ENCODE data around the gene ALS2. TPM values are rescaled to one million over a fixed set of nuclear protein-coding genes. Genes with fewer than 3 reads are reported as not detected.
A peak's percentile ranks its signal among the peaks of the same experiment; 100 is the strongest.

The ALS2 gene
- total RNA-seq (10 to 100 TPM; 24.8 to 45.1 (median 35.8) TPM), polyA plus RNA-seq (10 to 100 TPM; 12.3 to 18.5 TPM)
- long read RNA-seq, donor 1, full-length matches to known transcripts: 20 of 32 reads
- long read RNA-seq, donor 1, partial matches to known transcripts: 8 of 32 reads
- long read RNA-seq, donor 1, other reads (novel, unspliced or antisense): 4 of 32 reads
- long read RNA-seq, donor 2, full-length matches to known transcripts: 20 of 45 reads
- long read RNA-seq, donor 2, partial matches to known transcripts: 17 of 45 reads
- long read RNA-seq, donor 2, other reads (novel, unspliced or antisense): 8 of 45 reads
- long read RNA-seq, donor 3, full-length matches to known transcripts: 11 of 29 reads
- long read RNA-seq, donor 3, partial matches to known transcripts: 8 of 29 reads
- long read RNA-seq, donor 3, other reads (novel, unspliced or antisense): 10 of 29 reads

DNA sequence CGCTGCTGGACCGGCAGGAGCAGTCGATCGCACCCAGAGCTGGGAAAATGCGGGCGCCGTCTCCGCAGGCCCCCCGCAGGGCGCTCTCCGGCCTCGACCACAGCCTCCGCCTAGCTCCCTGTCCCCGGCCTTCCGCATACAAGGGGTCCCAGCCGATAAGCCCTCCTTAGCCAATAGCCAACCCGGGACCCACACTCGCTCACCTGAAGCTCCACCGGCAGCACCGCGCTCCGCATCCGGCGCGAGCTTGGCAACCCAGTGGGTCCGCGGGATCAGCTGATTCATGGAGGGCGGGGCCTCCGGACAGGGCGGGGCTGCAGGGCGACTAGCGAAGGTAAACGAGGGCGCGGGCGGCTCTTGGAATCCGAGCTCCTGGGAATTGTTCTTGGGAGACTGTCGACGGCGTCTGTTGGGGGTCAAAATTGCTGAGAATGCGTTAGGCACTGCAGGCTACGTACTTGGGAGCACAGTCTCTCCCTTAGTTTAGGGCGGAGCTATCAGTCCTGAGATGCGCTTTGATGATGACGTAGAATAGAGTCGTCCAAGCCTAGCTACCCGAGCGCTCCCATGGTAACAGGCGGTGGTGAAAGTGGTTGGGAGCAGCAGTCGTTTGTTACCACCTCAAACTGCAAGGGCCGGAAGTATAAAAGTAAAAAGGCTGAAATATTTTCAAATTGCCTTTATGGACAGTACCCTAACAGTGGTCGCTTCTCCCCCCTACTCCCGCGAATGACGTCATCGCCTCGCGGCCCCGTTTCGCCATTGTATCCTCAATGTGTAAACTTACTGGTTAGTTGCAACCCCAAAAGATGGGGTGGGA is at the start of gene ALS2:
TSS of gene ALS2 (minus strand) at position 260 of the 820 bp plus-strand sequence. CDS start 12,048 bp downstream, outside the sequence.
- no peaks in the 10 kb centered on the region for H3K27me3 ChIP-seq
- peak within 1 kb of the TSS; percentile 70 to 94 (median 90) for H3K27ac ChIP-seq
- ATAC-seq (peak; percentile 96 to 98 (median 97)), DNase-seq (peak; percentile 97 to 98 (median 98))
- TF ChIP-seq, protein P1, sequence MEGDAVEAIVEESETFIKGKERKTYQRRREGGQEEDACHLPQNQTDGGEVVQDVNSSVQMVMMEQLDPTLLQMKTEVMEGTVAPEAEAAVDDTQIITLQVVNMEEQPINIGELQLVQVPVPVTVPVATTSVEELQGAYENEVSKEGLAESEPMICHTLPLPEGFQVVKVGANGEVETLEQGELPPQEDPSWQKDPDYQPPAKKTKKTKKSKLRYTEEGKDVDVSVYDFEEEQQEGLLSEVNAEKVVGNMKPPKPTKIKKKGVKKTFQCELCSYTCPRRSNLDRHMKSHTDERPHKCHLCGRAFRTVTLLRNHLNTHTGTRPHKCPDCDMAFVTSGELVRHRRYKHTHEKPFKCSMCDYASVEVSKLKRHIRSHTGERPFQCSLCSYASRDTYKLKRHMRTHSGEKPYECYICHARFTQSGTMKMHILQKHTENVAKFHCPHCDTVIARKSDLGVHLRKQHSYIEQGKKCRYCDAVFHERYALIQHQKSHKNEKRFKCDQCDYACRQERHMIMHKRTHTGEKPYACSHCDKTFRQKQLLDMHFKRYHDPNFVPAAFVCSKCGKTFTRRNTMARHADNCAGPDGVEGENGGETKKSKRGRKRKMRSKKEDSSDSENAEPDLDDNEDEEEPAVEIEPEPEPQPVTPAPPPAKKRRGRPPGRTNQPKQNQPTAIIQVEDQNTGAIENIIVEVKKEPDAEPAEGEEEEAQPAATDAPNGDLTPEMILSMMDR (IDR thresholded peaks at IDR 0.05): peak in 1 of 12 donors; percentile 5
- TF ChIP-seq POLR2A (IDR thresholded peaks at IDR 0.05): peak in 1 of 2 donors; percentile 69
- intact Hi-C loops (cut with DNase I): loop anchor here in 2 of 10 donors (5.0 to 10.0 kb wide), 2 partner anchors 251 to 254 kb away; partner anchors contain the start of gene FZD7 (in 2 of the 2)
- H3K36me3 ChIP-seq: no peaks in the 10 kb centered on the region
- peaks cover 5 to 45% (median 35%) of the 10 kb centered on the region in 12 donors for H3K4me1 ChIP-seq
- H3K4me3 ChIP-seq: peak within 1 kb of the TSS; percentile 64 to 96 (median 78)
- no peaks in the 10 kb centered on the region for H3K9me3 ChIP-seq
- WGBS, 4 donors: 0% methylated on average over 32 to 60 of the region's 60 CpGs

DNA sequence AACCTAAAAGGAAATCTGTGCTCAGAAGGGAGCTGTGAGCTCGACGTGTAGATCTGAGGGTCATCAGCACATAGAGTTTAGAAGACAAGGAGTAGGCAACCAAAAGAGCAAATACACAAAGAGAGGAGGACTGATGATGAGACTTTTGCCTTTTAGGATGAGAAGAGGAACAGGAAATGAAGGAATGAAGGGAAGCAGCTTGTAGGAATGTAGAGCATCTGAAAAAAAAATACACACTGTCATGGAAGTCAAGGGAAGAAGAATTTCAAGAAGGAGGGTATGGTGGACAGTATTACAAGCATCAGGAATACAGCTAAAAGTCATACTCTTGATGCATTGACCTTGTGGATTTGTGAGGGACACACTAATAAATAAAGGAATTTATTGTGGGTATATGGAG is 47.5 kb upstream of the ALS2 start:
- Histone ChIP-seq H3K27ac (no peak overlapping the region), H3K4me1 (no peaks in the 10 kb centered on the region), H3K27me3 (no peaks in the 10 kb centered on the region), H3K4me3 (no peak overlapping the region), H3K9me3 (no peaks in the 10 kb centered on the region), H3K36me3 (no peaks in the 10 kb centered on the region)
- TF ChIP-seq, protein P1 (IDR thresholded peaks at IDR 0.05): no peak
- no peak for TF ChIP-seq POLR2A (IDR thresholded peaks at IDR 0.05)
- DNase-seq (no peak), ATAC-seq (no peak)
- WGBS, 4 donors: 78 to 87% (median 79%) methylated on average over 2 of the region's 2 CpGs
- intact Hi-C loops (cut with DNase I): no loop called here

DNA sequence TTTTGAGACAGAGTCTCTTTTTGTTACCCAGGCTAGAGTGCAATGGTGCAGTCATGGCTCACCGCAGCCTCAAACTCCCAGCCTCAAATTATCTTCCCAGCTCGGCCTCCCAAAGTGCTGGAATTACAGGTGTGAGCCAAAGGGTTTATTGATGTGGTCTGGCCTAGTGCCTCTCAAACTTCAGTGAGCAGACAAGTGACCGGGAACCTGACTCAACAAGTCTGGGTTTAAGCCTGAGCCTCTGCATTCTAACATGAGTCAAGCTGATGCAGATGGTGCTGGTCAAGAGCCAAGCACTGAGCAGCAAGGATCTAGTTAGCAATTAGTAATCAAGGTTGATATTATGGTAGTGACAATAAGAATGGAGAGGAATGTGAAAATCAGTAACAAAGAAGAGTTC is 46.9 kb upstream of the ALS2 start:
- no peaks in the 10 kb centered on the region for H3K27me3 ChIP-seq
- ATAC-seq (no peak), DNase-seq (no peak)
- WGBS, 4 donors: 90 to 93% (median 92%) methylated on average over 3 of the region's 3 CpGs
- H3K4me3 ChIP-seq: no peak overlapping the region
- H3K9me3 ChIP-seq: no peaks in the 10 kb centered on the region
- intact Hi-C loops (cut with DNase I): no loop called here
- no peak for TF ChIP-seq POLR2A (IDR thresholded peaks at IDR 0.05)
- TF ChIP-seq, protein P1 (IDR thresholded peaks at IDR 0.05): no peak
- no peak overlapping the region for H3K27ac ChIP-seq
- H3K36me3 ChIP-seq: no peaks in the 10 kb centered on the region
- H3K4me1 ChIP-seq: no peaks in the 10 kb centered on the region

DNA sequence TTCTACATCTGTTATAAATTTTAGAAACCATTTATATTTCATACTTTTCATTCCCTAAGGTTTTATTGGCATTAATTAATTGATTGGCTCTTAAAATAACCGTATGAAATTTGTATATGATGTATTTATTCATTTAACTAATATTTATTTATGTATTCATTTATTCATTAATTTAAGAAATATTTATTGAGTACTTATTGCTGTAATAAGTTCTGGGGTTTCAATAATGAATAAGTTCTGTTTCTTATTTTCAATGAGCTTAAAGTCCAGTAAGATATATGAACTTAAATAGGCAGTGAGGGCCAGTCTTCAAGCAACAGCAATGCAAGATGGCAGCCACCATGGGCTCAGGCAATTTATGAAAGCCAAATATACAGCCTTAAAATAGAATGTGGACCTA is 43.5 kb upstream of the ALS2 start:
- WGBS, 4 donors: 69 to 74% (median 73%) methylated on average over 1 of the region's 1 CpG
- Histone ChIP-seq H3K9me3 (no peaks in the 10 kb centered on the region), H3K4me3 (no peak overlapping the region), H3K36me3 (no peaks in the 10 kb centered on the region), H3K27me3 (no peaks in the 10 kb centered on the region), H3K4me1 (no peaks in the 10 kb centered on the region), H3K27ac (no peak overlapping the region)
- no peak for ATAC-seq
- no peak for TF ChIP-seq POLR2A (IDR thresholded peaks at IDR 0.05)
- TF ChIP-seq, protein P1 (IDR thresholded peaks at IDR 0.05): no peak
- no peak for DNase-seq
- intact Hi-C loops (cut with DNase I): no loop called here
